ENCODE measurements around the gene ARSG. TPM values are rescaled to one million over a fixed set of nuclear protein-coding genes. Genes with fewer than 3 reads are reported as not detected.

Gene ARSG
- total RNA-seq, 4 donors from 2014 or later, result 2.2 to 5.5 (median 3.5) TPM

GRCh38 chr17:68298601-68299000 is 7.3 kb downstream of the ARSG start:
- Histone ChIP-seq H3K36me3 (no peaks in the 10 kb centered on the region), H3K27ac (no peak overlapping the region), H3K27me3 (peaks cover 45% of the 10 kb centered on the region), H3K4me3 (no peak overlapping the region), H3K4me1 (no peaks in the 10 kb centered on the region), H3K9me3 (no peaks in the 10 kb centered on the region)
- no peak for TF ChIP-seq EP300 (IDR thresholded peaks at IDR 0.05)
- TF ChIP-seq POLR2A (IDR thresholded peaks at IDR 0.05), result no peak
- no peak for TF ChIP-seq POLR2AphosphoS5 (IDR thresholded peaks at IDR 0.05)
- no peak for TF ChIP-seq CTCF (IDR thresholded peaks at IDR 0.05)
- no peak for ATAC-seq

- Histone ChIP-seq H3K9me3 (no peaks in the 10 kb centered on the region), H3K4me1 (no peaks in the 10 kb centered on the region), H3K27me3 (peaks cover 33% of the 10 kb centered on the region), H3K27ac (no peak overlapping the region), H3K4me3 (no peak overlapping the region), H3K36me3 (no peaks in the 10 kb centered on the region)
- ATAC-seq, result no peak
- 100% methylated on average over 1 of the region's 3 CpGs; no CpG with 5 or more reads in 1 of the 2 donors for WGBS, 2 donors (ENCODE audit: low coverage in 1 of 2)
- TF ChIP-seq POLR2A (IDR thresholded peaks at IDR 0.05) (no peak), CTCF (IDR thresholded peaks at IDR 0.05) (no peak), EP300 (IDR thresholded peaks at IDR 0.05) (no peak), POLR2AphosphoS5 (IDR thresholded peaks at IDR 0.05) (no peak)
Measured at GRCh38 chr17:68299817-68300216, 8.5 kb downstream of the ARSG start.

- H3K9me3 ChIP-seq, result no peaks in the 10 kb centered on the region
- peaks cover 16% of the 10 kb centered on the region for H3K27me3 ChIP-seq
- no peak overlapping the region for H3K27ac ChIP-seq
- H3K4me3 ChIP-seq, result no peak overlapping the region
- WGBS, 2 donors (ENCODE audit: low coverage in 1 of 2), result 51 to 65% methylated on average over 4 to 8 of the region's 9 CpGs
- H3K36me3 ChIP-seq, result no peaks in the 10 kb centered on the region
- TF ChIP-seq POLR2AphosphoS5 (IDR thresholded peaks at IDR 0.05) (no peak), POLR2A (IDR thresholded peaks at IDR 0.05) (no peak)
- ATAC-seq, result no peak
- no peaks in the 10 kb centered on the region for H3K4me1 ChIP-seq
Measured at GRCh38 chr17:68301438-68301959, 10.2 kb downstream of the ARSG start.

- Histone ChIP-seq H3K4me3 (no peak overlapping the region), H3K36me3 (no peaks in the 10 kb centered on the region), H3K27me3 (peaks cover 10% of the 10 kb centered on the region), H3K9me3 (no peaks in the 10 kb centered on the region), H3K27ac (no peak overlapping the region), H3K4me1 (no peaks in the 10 kb centered on the region)
- TF ChIP-seq EP300 (IDR thresholded peaks at IDR 0.05) (no peak), POLR2A (IDR thresholded peaks at IDR 0.05) (no peak), POLR2AphosphoS5 (IDR thresholded peaks at IDR 0.05) (no peak), CTCF (IDR thresholded peaks at IDR 0.05) (no peak)
- WGBS, 2 donors (ENCODE audit: low coverage in 1 of 2), result 50 to 64% methylated on average over 6 of the region's 10 CpGs
- ATAC-seq, result no peak
Measured at GRCh38 chr17:68302066-68302564, 10.8 kb downstream of the ARSG start.

- H3K9me3 ChIP-seq, result no peaks in the 10 kb centered on the region
- H3K4me1 ChIP-seq, result no peaks in the 10 kb centered on the region
- H3K27me3 ChIP-seq, result peaks cover 5% of the 10 kb centered on the region
- no peak overlapping the region for H3K27ac ChIP-seq
- H3K4me3 ChIP-seq, result no peak overlapping the region
- no peak for ATAC-seq
- TF ChIP-seq POLR2AphosphoS5 (IDR thresholded peaks at IDR 0.05) (no peak), CTCF (IDR thresholded peaks at IDR 0.05) (no peak), EP300 (IDR thresholded peaks at IDR 0.05) (no peak), POLR2A (IDR thresholded peaks at IDR 0.05) (no peak)
- WGBS, 2 donors (ENCODE audit: low coverage in 1 of 2), result 46 to 62% methylated on average over 3 to 4 of the region's 4 CpGs
- H3K36me3 ChIP-seq, result no peaks in the 10 kb centered on the region
Measured at GRCh38 chr17:68302666-68303065, 11.4 kb downstream of the ARSG start.

All from gastroesophageal sphincter (tissue), 4 donors.